DND-41 (cell line): ENCODE results near the gene RGS14.

Experiments used
- ATAC-seq: fragments of 200-7000 bp; cut with Tn5 transposase; 3 replicates; pipeline ENCODE4 v1.9.1; 2021; ENCODE audit warnings: low read depth; ENCODE audit not compliant: insufficient read depth
- DNase-seq: peaks from one replicate; pipeline ENCODE4 v3.0.0-alpha.2; 2020
- H2AFZ ChIP-seq: 2 replicates; pipeline ENCODE4 v1.6.0; 2012; ENCODE audit warnings: low read depth, low read length
- H3K27ac ChIP-seq: 2 replicates; pipeline ENCODE4 v1.5.1; 2012; ENCODE audit warnings: low read length, inconsistent platforms
- H3K27me3 ChIP-seq: fragments of 200-600 bp; sonication (generic); 2 replicates; pipeline ENCODE4 v1.6.0; 2012; ENCODE audit warnings: low read length, mild to moderate bottlenecking, inconsistent platforms; ENCODE audit not compliant: insufficient read depth, poor library complexity
- H3K36me3 ChIP-seq: 2 replicates; pipeline ENCODE4 v1.5.1; 2012; ENCODE audit warnings: low read length, inconsistent platforms; ENCODE audit not compliant: insufficient read depth
- H3K4me1 ChIP-seq: 2 replicates; pipeline ENCODE4 v1.5.1; 2012; ENCODE audit warnings: mild to moderate bottlenecking, low read length; ENCODE audit not compliant: insufficient read depth
- H3K4me2 ChIP-seq: 2 replicates; pipeline ENCODE4 v1.6.0; 2012; ENCODE audit warnings: mild to moderate bottlenecking, moderate library complexity, low read length, inconsistent platforms; ENCODE audit not compliant: insufficient read depth
- H3K4me3 ChIP-seq, 2 experiments: fragments of 200-600 bp in 1 of 2; shearing (Covaris generic) in 1 of 2; 2 replicates each; pipeline ENCODE4 v1.5.1; 2012 to 2016; ENCODE audit warnings: inconsistent platforms in 2 of 2, low read length in 2 of 2, mild to moderate bottlenecking in 2 of 2, low read depth in 1 of 2, moderate library complexity in 1 of 2
- H3K79me2 ChIP-seq: 2 replicates; pipeline ENCODE4 v1.6.0; 2012; ENCODE audit warnings: low read length, inconsistent platforms; ENCODE audit not compliant: insufficient read depth
- H3K9ac ChIP-seq: 2 replicates; pipeline ENCODE4 v1.6.0; 2012; ENCODE audit warnings: low read depth, mild to moderate bottlenecking, inconsistent platforms, low read length, moderate library complexity
- H3K9me3 ChIP-seq: 2 replicates; pipeline ENCODE4 v1.5.1; 2012; ENCODE audit warnings: low read length, moderate library complexity, mild to moderate bottlenecking, inconsistent platforms; ENCODE audit not compliant: insufficient read depth, severe bottlenecking
- H4K20me1 ChIP-seq: 2 replicates; pipeline ENCODE4 v1.6.0; 2012; ENCODE audit warnings: low read length; ENCODE audit not compliant: insufficient read depth
- EZH2 ChIP-seq: IDR thresholded peaks from 3 replicates; pipeline ENCODE4 v1.6.1; 2012; ENCODE audit warnings: borderline replicate concordance, low read depth, mild to moderate bottlenecking, moderate library complexity, low read length, inconsistent platforms; ENCODE audit not compliant: severe bottlenecking
- TF ChIP-seq, protein P1 (sequence below): IDR thresholded peaks from 2 replicates; pipeline ENCODE4 v1.5.1; 2012; ENCODE audit warnings: borderline replicate concordance, low read length, moderate library complexity, mild to moderate bottlenecking; ENCODE audit not compliant: poor library complexity, severe bottlenecking; ENCODE audit errors: extremely low read depth

Gene RGS14

DNA sequence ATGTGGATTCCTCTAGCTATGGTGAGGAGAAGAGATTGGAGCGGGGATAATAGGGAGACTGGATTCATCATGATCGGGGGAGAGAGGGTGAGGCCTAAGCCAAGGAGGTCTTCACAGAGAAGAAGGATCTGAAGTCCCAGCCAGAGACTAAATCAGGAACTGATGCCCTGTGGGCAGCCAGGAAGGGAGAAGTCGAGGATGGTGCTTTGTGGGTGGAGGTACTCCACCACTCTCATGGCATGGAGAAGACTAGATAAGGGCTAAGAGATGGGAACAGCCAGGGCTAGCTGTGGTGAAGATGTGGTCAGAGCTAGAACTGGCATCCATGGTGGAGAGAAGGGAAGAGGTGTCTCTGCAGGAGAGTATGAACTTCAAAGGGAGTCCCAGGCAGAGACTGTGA is 3.0 kb upstream of the RGS14 start:
- Histone ChIP-seq H3K27me3 (no peaks in the 10 kb centered on the region), H3K9ac (no peak overlapping the region), H3K4me2 (no peak overlapping the region), H3K27ac (no peak overlapping the region), H3K36me3 (peaks cover 10% of the 10 kb centered on the region), H4K20me1 (peaks cover 11% of the 10 kb centered on the region), H3K4me1 (peaks cover 46% of the 10 kb centered on the region), H3K79me2 (peaks cover 17% of the 10 kb centered on the region), H2AFZ (no peak overlapping the region), H3K4me3 (no peak overlapping the region), H3K9me3 (no peaks in the 10 kb centered on the region)
- DNase-seq (no peak), ATAC-seq (no peak)
- TF ChIP-seq EZH2, result no peak
- TF ChIP-seq, protein P1, sequence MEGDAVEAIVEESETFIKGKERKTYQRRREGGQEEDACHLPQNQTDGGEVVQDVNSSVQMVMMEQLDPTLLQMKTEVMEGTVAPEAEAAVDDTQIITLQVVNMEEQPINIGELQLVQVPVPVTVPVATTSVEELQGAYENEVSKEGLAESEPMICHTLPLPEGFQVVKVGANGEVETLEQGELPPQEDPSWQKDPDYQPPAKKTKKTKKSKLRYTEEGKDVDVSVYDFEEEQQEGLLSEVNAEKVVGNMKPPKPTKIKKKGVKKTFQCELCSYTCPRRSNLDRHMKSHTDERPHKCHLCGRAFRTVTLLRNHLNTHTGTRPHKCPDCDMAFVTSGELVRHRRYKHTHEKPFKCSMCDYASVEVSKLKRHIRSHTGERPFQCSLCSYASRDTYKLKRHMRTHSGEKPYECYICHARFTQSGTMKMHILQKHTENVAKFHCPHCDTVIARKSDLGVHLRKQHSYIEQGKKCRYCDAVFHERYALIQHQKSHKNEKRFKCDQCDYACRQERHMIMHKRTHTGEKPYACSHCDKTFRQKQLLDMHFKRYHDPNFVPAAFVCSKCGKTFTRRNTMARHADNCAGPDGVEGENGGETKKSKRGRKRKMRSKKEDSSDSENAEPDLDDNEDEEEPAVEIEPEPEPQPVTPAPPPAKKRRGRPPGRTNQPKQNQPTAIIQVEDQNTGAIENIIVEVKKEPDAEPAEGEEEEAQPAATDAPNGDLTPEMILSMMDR, result no peak

DNA sequence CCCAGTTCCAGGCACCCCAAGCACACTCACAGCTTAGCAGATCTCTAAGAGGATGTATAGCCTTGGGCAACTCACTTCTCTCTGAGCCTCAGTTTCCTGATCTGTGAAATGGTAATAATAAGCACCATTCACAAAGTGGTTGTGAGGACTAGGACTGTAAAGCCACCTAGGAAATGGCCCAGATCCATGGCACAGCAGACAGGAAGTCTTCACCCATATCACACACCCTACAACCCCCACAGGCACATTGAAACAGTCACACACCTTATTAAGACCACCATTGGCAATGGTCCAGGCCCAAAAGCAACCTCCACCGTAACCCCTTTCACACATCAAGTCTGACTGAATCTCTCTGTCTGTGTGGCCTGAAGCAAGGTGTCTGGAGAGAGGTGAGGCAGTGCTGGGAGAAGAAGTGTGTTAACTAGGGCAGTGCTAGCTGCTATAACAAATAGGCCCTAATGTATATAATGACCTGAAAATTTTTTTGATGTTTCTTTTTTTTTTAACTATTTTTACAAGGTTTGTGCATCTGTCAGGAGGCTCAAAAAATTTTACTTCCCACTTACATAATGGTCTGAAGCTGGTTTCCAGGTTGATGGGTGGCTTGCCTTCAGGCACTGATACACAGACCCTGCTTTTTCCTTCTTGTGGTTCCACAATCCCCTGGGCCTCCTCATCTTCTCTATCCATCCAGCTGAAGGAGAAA is 2.4 kb upstream of the RGS14 start:
- H3K27me3 ChIP-seq, result no peaks in the 10 kb centered on the region
- no peak for ATAC-seq
- H3K27ac ChIP-seq, result no peak overlapping the region
- no peak for DNase-seq
- no peak overlapping the region for H2AFZ ChIP-seq
- no peak overlapping the region for H3K4me2 ChIP-seq
- H3K79me2 ChIP-seq, result peaks cover 11% of the 10 kb centered on the region
- no peak overlapping the region for H3K4me3 ChIP-seq
- peaks cover 40% of the 10 kb centered on the region for H3K4me1 ChIP-seq
- H3K9ac ChIP-seq, result no peak overlapping the region
- TF ChIP-seq EZH2, result no peak
- TF ChIP-seq, protein P1, result no peak
- peaks cover 6% of the 10 kb centered on the region for H4K20me1 ChIP-seq
- H3K9me3 ChIP-seq, result no peaks in the 10 kb centered on the region
- H3K36me3 ChIP-seq, result peaks cover 4% of the 10 kb centered on the region; the same call in 1 of the 2 replicates

DNA sequence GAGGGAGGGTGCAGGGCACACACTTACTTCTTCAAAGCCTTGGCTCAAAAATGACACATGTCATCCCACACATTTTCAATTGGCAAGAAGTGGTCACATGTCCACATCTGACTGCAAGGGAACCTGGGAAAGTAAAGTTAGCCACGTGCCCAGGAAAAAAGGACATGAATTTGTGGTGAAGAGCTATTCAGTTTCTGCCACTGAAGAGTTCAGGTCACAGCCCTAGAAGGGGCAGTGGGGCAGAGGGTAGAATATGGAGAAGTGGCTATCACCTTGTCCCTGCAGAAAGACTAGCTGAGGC is 1.9 kb upstream of the RGS14 start:
- no peak for ATAC-seq
- Histone ChIP-seq H3K4me1 (peaks cover 35% of the 10 kb centered on the region), H3K9ac (no peak overlapping the region), H3K4me3 (no peak overlapping the region), H2AFZ (no peak overlapping the region), H3K27ac (no peak overlapping the region), H3K36me3 (peaks cover 4% of the 10 kb centered on the region; the same call in 1 of the 2 replicates), H3K27me3 (no peaks in the 10 kb centered on the region), H3K4me2 (no peak overlapping the region), H3K79me2 (peaks cover 6% of the 10 kb centered on the region), H3K9me3 (no peaks in the 10 kb centered on the region), H4K20me1 (0 out of 2 replicates have a peak, but pooled peaks cover under 1% of the 10 kb centered on the region)
- no peak for DNase-seq
- no peak for TF ChIP-seq EZH2
- TF ChIP-seq, protein P1, result no peak
